A549 (cell line): Measurements from ENCODE around the gene CD58. TPM values are rescaled to one million over a fixed set of nuclear protein-coding genes. Genes with fewer than 3 reads are reported as not detected.

ENCODE experiments used
- ATAC-seq, 2 experiments: fragments of 200-7000 bp in 1 of 2; fragments of >200 bp in 1 of 2; cut with Nextera tagmentation in 1 of 2; cut with Tn5 transposase in 1 of 2; 3 replicates each; pipeline versions ENCODE4 v1.8.0 to v1.9.1; 2018 to 2020; ENCODE audit warnings: mild to moderate bottlenecking in 1 of 2, moderate library complexity in 1 of 2
- CTCF ChIA-PET: fragments of 300-600 bp; sonication (Branson Sonifier 250); formaldehyde crosslinking; extraction: SDS; loops from one replicate; lab custom pipeline; 2021; ENCODE audit warnings: antibody characterized with exemption, inconsistent platforms; lab: Yijun Ruan, JAX
- POLR2A ChIA-PET: fragments of 350-600 bp; formaldehyde crosslinking; extraction: SDS; loops from one replicate; lab custom pipeline; 2021; ENCODE audit warnings: antibody characterized with exemption, inconsistent platforms; lab: Yijun Ruan, JAX
- DNase-seq, 2 experiments: peaks; one replicate each; pipeline versions ENCODE4 v3.0.0 to v3.0.0-alpha.2; 2011 to 2016; ENCODE audit warnings: low read depth in 1 of 2, low spot score in 1 of 2
- FAIRE-seq: peaks from 2 replicates; lab custom pipeline; 2011; peaks lifted over from hg19 to GRCh38; lab: Jason Lieb, UNC
- H3K27ac ChIP-seq, 2 experiments: fragments of >200 bp; sonication (Bioruptor Twin); formaldehyde crosslinking; 3 replicates each; pipeline ENCODE4 v1.5.1; 2016 to 2017
- H3K4me1 ChIP-seq: fragments of >200 bp; sonication (Bioruptor Twin); formaldehyde crosslinking; 3 replicates; pipeline ENCODE4 v1.6.1; 2016
- H3K4me2 ChIP-seq: fragments of >200 bp; sonication (Bioruptor Twin); formaldehyde crosslinking; 3 replicates; pipeline ENCODE4 v1.6.1; 2016
- H3K4me3 ChIP-seq: fragments of >200 bp; sonication (Bioruptor Twin); formaldehyde crosslinking; 3 replicates; pipeline ENCODE4 v1.5.1; 2016
- H3K9me3 ChIP-seq: fragments of >200 bp; sonication (Bioruptor Twin); formaldehyde crosslinking; 3 replicates; pipeline ENCODE4 v1.6.1; 2016
- BHLHE40 ChIP-seq: IDR thresholded peaks from 2 replicates; pipeline ENCODE4 v1.6.1; 2012; ENCODE audit warnings: low read depth, low read length, inconsistent platforms
- CBX2 ChIP-seq: fragments of 200-600 bp; sonication (generic); IDR thresholded peaks from 2 replicates; pipeline ENCODE4 v1.6.1; 2016; ENCODE audit warnings: low read depth, mild to moderate bottlenecking, borderline replicate concordance
- CEBPB ChIP-seq, 2 experiments: fragments of >200 bp in 1 of 2; sonication (Bioruptor Twin) in 1 of 2; formaldehyde crosslinking in 1 of 2; IDR thresholded peaks; 2 replicates each; pipeline ENCODE4 v1.6.1; 2012 to 2016
- CHD2 ChIP-seq: fragments of 150-350 bp; IDR thresholded peaks from 2 replicates; pipeline ENCODE4 v1.6.1; 2014; ENCODE audit warnings: low read length; ENCODE audit not compliant: partially characterized antibody
- ELK1 ChIP-seq: fragments of 150-350 bp; IDR thresholded peaks from 2 replicates; pipeline ENCODE4 v1.6.1; 2014; ENCODE audit warnings: low read depth, mild to moderate bottlenecking, low read length
- EP300 ChIP-seq, 2 experiments: fragments of >200 bp; sonication (Bioruptor Twin); formaldehyde crosslinking; IDR thresholded peaks; 2 replicates in 1 of 2; 3 replicates in 1 of 2; pipeline ENCODE4 v1.6.1; 2016 to 2017
- ESRRA ChIP-seq: fragments of 150-350 bp; IDR thresholded peaks from 2 replicates; pipeline ENCODE4 v1.6.1; 2014; ENCODE audit warnings: mild to moderate bottlenecking, low read length, borderline replicate concordance
- FOSB ChIP-seq: fragments of 250-450 bp; sonication (Bioruptor Pico); IDR thresholded peaks from 2 replicates; pipeline ENCODE4 v1.5.0; 2020; ENCODE audit warnings: mild to moderate bottlenecking, moderate library complexity
- FOXS1 ChIP-seq: fragments of 250-450 bp; sonication (Bioruptor Pico); IDR thresholded peaks from 2 replicates; pipeline ENCODE4 v1.5.0; 2020; ENCODE audit warnings: mild to moderate bottlenecking, moderate library complexity
- GATA3 ChIP-seq: IDR thresholded peaks from 2 replicates; pipeline ENCODE4 v1.6.1; 2012; ENCODE audit warnings: borderline replicate concordance
- HOXB13 ChIP-seq: fragments of 250-450 bp; sonication (Bioruptor Pico); IDR thresholded peaks from 2 replicates; pipeline ENCODE4 v1.5.0; 2020; ENCODE audit warnings: low read depth, mild to moderate bottlenecking, moderate library complexity
- JUN ChIP-seq, 2 experiments: fragments of >200 bp; sonication (Bioruptor Twin); formaldehyde crosslinking; IDR thresholded peaks; 2 replicates in 1 of 2; 3 replicates in 1 of 2; pipeline ENCODE4 v1.6.1; 2016 to 2017
- KDM5A ChIP-seq: fragments of 200-600 bp; sonication (generic); IDR thresholded peaks from 2 replicates; pipeline ENCODE4 v1.6.1; 2016; ENCODE audit warnings: antibody characterized with exemption, mild to moderate bottlenecking
- MAFK ChIP-seq: fragments of 450-650 bp; IDR thresholded peaks from 2 replicates; pipeline ENCODE4 v1.6.1; 2014; ENCODE audit not compliant: partially characterized antibody
- MAZ ChIP-seq: fragments of 150-350 bp; IDR thresholded peaks from 2 replicates; pipeline ENCODE4 v1.6.1; 2014; ENCODE audit warnings: antibody characterized with exemption, low read depth, low read length, borderline replicate concordance
- MYC ChIP-seq: IDR thresholded peaks from 2 replicates; pipeline ENCODE4 v1.6.1; 2012; ENCODE audit warnings: mild to moderate bottlenecking, inconsistent platforms, low read length, improper control_type of control experiment, borderline replicate concordance
- NFE2L2 ChIP-seq: fragments of 150-350 bp; conservative IDR thresholded peaks from 2 replicates; pipeline ENCODE4 v1.6.1; 2014; ENCODE audit warnings: low read length
- POLR2A ChIP-seq: IDR thresholded peaks from 2 replicates; pipeline ENCODE4 v1.6.1; 2012; ENCODE audit warnings: mild to moderate bottlenecking, low read length
- RAD21 ChIP-seq, 2 experiments: fragments of >200 bp in 1 of 2; sonication (Bioruptor Twin) in 1 of 2; formaldehyde crosslinking in 1 of 2; IDR thresholded peaks in 1 of 2; conservative IDR thresholded peaks in 1 of 2; 2 replicates in 1 of 2; 3 replicates in 1 of 2; pipeline ENCODE4 v1.6.1; 2012 to 2018; ENCODE audit warnings: inconsistent platforms in 1 of 2
- RNF2 ChIP-seq: fragments of 200-600 bp; sonication (generic); IDR thresholded peaks from 2 replicates; pipeline ENCODE4 v1.6.1; 2016; ENCODE audit warnings: low read depth, mild to moderate bottlenecking, antibody characterized with exemption, moderate library complexity, borderline replicate concordance
- SMC3 ChIP-seq: fragments of >200 bp; sonication (Bioruptor Twin); formaldehyde crosslinking; IDR thresholded peaks from 3 replicates; pipeline ENCODE4 v1.6.1; 2018; ENCODE audit warnings: inconsistent platforms
- ZC3H11A ChIP-seq: fragments of 450-650 bp; IDR thresholded peaks from 2 replicates; pipeline ENCODE4 v1.6.1; 2014; ENCODE audit warnings: antibody characterized with exemption, mild to moderate bottlenecking
- ZNF302 ChIP-seq: fragments of 250-450 bp; sonication (Bioruptor Pico); IDR thresholded peaks from 2 replicates; pipeline ENCODE4 v1.9.0; 2021; ENCODE audit warnings: inconsistent platforms, mild to moderate bottlenecking, moderate library complexity
- WGBS: methylation state at CpG from one replicate; pipeline ENCODE4 v1.1.6; 2017; ENCODE audit errors: missing lambda C conversion rate; 5-methylcytosine and 5-hydroxymethylcytosine counted together
- polyA plus RNA-seq, 4 experiments: library from polyadenylated mRNA; depleted of rRNA in 3 of 4; stranded (reverse); fragments of >200 nt; fragmentation: RNase III in 1 of 4; extraction: RNeasy Plus Mini Kit Qiagen cat#74134 plus additional on column Dnase treatment in 1 of 4; gene quantifications; 2 replicates in 3 of 4; 3 replicates in 1 of 4; pipeline ENCODE4 v1.2.3, GENCODE V29; 2011 to 2017
- TF ChIP-seq, protein P1 (sequence below): fragments of >200 bp; sonication (Bioruptor Twin); formaldehyde crosslinking; IDR thresholded peaks from 3 replicates; pipeline ENCODE4 v1.5.1; 2016
- TF ChIP-seq, protein P2 (sequence below): fragments of 250-450 bp; sonication (Bioruptor Pico); IDR thresholded peaks from 2 replicates; pipeline ENCODE4 v1.5.0; 2021; ENCODE audit warnings: mild to moderate bottlenecking, moderate library complexity, borderline replicate concordance
- TF ChIP-seq, protein P3 (sequence below): fragments of 450-650 bp; IDR thresholded peaks from 2 replicates; pipeline ENCODE4 v1.6.1; 2014; ENCODE audit warnings: antibody characterized with exemption
- TF ChIP-seq, protein P4 (sequence below): IDR thresholded peaks from 2 replicates; pipeline ENCODE4 v1.6.1; 2012

Gene CD58
- polyA plus RNA-seq, 2 of the 4 experiments (the other 2 are of a cell fraction), result 22.4 to 38.4 TPM

- POLR2A ChIA-PET, result no interaction called here
- Histone ChIP-seq H3K9me3 (no peaks in the 10 kb centered on the region), H3K4me2 (no peak overlapping the region), H3K4me3 (no peak overlapping the region), H3K4me1 (no peaks in the 10 kb centered on the region), H3K27ac (no peak overlapping the region)
- FAIRE-seq, result no peak
- TF ChIP-seq ZNF302 (CRISPR knock-in tag) (no peak), CEBPB (IDR thresholded peaks at IDR 0.05) (no peak), MAFK (no peak), FOXS1 (CRISPR knock-in tag) (no peak), MYC (no peak), GATA3 (no peak), RAD21 (conservative IDR thresholded peaks at IDR 0.05 in 1 of 2, IDR thresholded peaks at IDR 0.05 in 1 of 2) (no peak), ZC3H11A (no peak), NFE2L2 (no peak), CHD2 (no peak), ESRRA (no peak)
- TF ChIP-seq, protein P1, sequence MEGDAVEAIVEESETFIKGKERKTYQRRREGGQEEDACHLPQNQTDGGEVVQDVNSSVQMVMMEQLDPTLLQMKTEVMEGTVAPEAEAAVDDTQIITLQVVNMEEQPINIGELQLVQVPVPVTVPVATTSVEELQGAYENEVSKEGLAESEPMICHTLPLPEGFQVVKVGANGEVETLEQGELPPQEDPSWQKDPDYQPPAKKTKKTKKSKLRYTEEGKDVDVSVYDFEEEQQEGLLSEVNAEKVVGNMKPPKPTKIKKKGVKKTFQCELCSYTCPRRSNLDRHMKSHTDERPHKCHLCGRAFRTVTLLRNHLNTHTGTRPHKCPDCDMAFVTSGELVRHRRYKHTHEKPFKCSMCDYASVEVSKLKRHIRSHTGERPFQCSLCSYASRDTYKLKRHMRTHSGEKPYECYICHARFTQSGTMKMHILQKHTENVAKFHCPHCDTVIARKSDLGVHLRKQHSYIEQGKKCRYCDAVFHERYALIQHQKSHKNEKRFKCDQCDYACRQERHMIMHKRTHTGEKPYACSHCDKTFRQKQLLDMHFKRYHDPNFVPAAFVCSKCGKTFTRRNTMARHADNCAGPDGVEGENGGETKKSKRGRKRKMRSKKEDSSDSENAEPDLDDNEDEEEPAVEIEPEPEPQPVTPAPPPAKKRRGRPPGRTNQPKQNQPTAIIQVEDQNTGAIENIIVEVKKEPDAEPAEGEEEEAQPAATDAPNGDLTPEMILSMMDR, result no peak
- TF ChIP-seq, protein P2, sequence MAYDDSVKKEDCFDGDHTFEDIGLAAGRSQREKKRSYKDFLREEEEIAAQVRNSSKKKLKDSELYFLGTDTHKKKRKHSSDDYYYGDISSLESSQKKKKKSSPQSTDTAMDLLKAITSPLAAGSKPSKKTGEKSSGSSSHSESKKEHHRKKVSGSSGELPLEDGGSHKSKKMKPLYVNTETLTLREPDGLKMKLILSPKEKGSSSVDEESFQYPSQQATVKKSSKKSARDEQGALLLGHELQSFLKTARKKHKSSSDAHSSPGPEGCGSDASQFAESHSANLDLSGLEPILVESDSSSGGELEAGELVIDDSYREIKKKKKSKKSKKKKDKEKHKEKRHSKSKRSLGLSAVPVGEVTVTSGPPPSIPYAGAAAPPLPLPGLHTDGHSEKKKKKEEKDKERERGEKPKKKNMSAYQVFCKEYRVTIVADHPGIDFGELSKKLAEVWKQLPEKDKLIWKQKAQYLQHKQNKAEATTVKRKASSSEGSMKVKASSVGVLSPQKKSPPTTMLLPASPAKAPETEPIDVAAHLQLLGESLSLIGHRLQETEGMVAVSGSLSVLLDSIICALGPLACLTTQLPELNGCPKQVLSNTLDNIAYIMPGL (CRISPR knock-in tag), result no peak
- TF ChIP-seq, protein P3, sequence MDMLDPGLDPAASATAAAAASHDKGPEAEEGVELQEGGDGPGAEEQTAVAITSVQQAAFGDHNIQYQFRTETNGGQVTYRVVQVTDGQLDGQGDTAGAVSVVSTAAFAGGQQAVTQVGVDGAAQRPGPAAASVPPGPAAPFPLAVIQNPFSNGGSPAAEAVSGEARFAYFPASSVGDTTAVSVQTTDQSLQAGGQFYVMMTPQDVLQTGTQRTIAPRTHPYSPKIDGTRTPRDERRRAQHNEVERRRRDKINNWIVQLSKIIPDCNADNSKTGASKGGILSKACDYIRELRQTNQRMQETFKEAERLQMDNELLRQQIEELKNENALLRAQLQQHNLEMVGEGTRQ, result no peak
- 92% methylated on average over 3 of the region's 3 CpGs for WGBS
- no peak for ATAC-seq
- DNase-seq, result no peak
- CTCF ChIA-PET, result no interaction called here
These were observed 52.4 kb downstream of the CD58 start for GRCh38 chr1:116518400-116518799.

- TF ChIP-seq RAD21 (conservative IDR thresholded peaks at IDR 0.05 in 1 of 2, IDR thresholded peaks at IDR 0.05 in 1 of 2), result no peak
- POLR2A ChIA-PET, result no interaction called here
- Histone ChIP-seq H3K4me2 (no peak overlapping the region), H3K4me3 (no peak overlapping the region), H3K4me1 (no peaks in the 10 kb centered on the region), H3K27ac (no peak overlapping the region), H3K9me3 (no peaks in the 10 kb centered on the region)
- FAIRE-seq, result no peak
- ATAC-seq, result no peak
- CTCF ChIA-PET, result no interaction called here
- WGBS, result 83% methylated on average over 5 of the region's 5 CpGs
- no peak for DNase-seq
These were observed 54.2 kb downstream of the CD58 start for GRCh38 chr1:116516631-116517030.

GRCh38 chr1:116515702-116516101, 55.1 kb downstream of the CD58 start:
- no peak overlapping the region for H3K27ac ChIP-seq
- WGBS, result 94% methylated on average over 7 of the region's 7 CpGs
- no peaks in the 10 kb centered on the region for H3K4me1 ChIP-seq
- no peak for TF ChIP-seq EP300 (IDR thresholded peaks at IDR 0.05)
- no peak for TF ChIP-seq RNF2
- no peak for TF ChIP-seq FOSB (CRISPR knock-in tag)
- no peak for TF ChIP-seq KDM5A
- TF ChIP-seq MAZ, result no peak
- TF ChIP-seq, protein P3, result no peak
- no peak for TF ChIP-seq HOXB13 (CRISPR knock-in tag)
- TF ChIP-seq SMC3, result no peak
- TF ChIP-seq MAFK, result no peak
- TF ChIP-seq, protein P4, sequence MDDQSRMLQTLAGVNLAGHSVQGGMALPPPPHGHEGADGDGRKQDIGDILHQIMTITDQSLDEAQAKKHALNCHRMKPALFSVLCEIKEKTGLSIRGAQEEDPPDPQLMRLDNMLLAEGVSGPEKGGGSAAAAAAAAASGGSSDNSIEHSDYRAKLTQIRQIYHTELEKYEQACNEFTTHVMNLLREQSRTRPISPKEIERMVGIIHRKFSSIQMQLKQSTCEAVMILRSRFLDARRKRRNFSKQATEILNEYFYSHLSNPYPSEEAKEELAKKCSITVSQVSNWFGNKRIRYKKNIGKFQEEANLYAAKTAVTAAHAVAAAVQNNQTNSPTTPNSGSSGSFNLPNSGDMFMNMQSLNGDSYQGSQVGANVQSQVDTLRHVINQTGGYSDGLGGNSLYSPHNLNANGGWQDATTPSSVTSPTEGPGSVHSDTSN, result no peak
- TF ChIP-seq CBX2, result no peak
- no peak for TF ChIP-seq ELK1
- no peak for TF ChIP-seq BHLHE40
- no peak for TF ChIP-seq POLR2A
- TF ChIP-seq JUN (IDR thresholded peaks at IDR 0.05), result no peak
- no peak for TF ChIP-seq FOXS1 (CRISPR knock-in tag)
- TF ChIP-seq RAD21 (conservative IDR thresholded peaks at IDR 0.05 in 1 of 2, IDR thresholded peaks at IDR 0.05 in 1 of 2), result no peak
- H3K4me3 ChIP-seq, result no peak overlapping the region
- ChIA-PET CTCF (interaction anchor here (0.6 to 0.9 kb wide), 2 partner anchors 30 to 1149 kb away, joined by 3 read pairs; no protein-coding TSS in a partner anchor), POLR2A (no interaction called here)
- no peaks in the 10 kb centered on the region for H3K9me3 ChIP-seq
- FAIRE-seq (no peak), DNase-seq (no peak), ATAC-seq (no peak)
- H3K4me2 ChIP-seq, result no peak overlapping the region
